Measurements from ENCODE around the gene COA1.
A peak's percentile ranks its signal among the peaks of the same experiment; 100 is the strongest.

The COA1 gene

GRCh38 chr7:43649755-43650274, 79.5 kb downstream of the COA1 start:
- H3K27ac ChIP-seq, result peak overlapping the region; percentile 49
- no peak for TF ChIP-seq CTCF (conservative IDR thresholded peaks at IDR 0.05)

- TF ChIP-seq CTCF (conservative IDR thresholded peaks at IDR 0.05), result no peak
- peak overlapping the region; percentile 49 for H3K27ac ChIP-seq
Observed at GRCh38 chr7:43648473-43649406, 80.6 kb downstream of the COA1 start.

GRCh38 chr7:43647673-43648472, 81.5 kb downstream of the COA1 start:
- no peak overlapping the region; the same call in 1 of the 2 replicates for H3K27ac ChIP-seq
- no peak for TF ChIP-seq CTCF (conservative IDR thresholded peaks at IDR 0.05)

GRCh38 chr7:43647339-43647672, 82.0 kb downstream of the COA1 start:
- H3K27ac ChIP-seq, result no peak overlapping the region; the same call in 1 of the 2 replicates

GRCh38 chr7:43646603-43647338, 82.6 kb downstream of the COA1 start:
- no peak overlapping the region for H3K27ac ChIP-seq
- TF ChIP-seq CTCF (conservative IDR thresholded peaks at IDR 0.05), result no peak

More at GRCh38 chr7:43647339-43647672, 82.0 kb downstream of the COA1 start:
- TF ChIP-seq CTCF (conservative IDR thresholded peaks at IDR 0.05), result no peak

GRCh38 chr7:43645699-43646226, 83.6 kb downstream of the COA1 start:
- no peak for TF ChIP-seq CTCF (conservative IDR thresholded peaks at IDR 0.05)
- H3K27ac ChIP-seq, result no peak overlapping the region
